Endothelial cell of umbilical vein (primary cell): ENCODE results near the gene PLPP2. TPM values are rescaled to one million over a fixed set of nuclear protein-coding genes. Genes with fewer than 3 reads are reported as not detected.
"Not testable (repeated sequence)": the region's sequence is repeated elsewhere in the genome, so short reads cannot be mapped to it uniquely, and the experiment has no call there.

Experiments
- BruUV-seq: library from RNA; stranded (reverse); fragments of 400-500 nt; replicated peaks from 2 replicates; lab custom pipeline; 2021; lab: Mats Ljungman, UMichigan
- CTCF ChIA-PET: fragments of 300-600, 350-600 bp; sonication (Branson Sonifier 250); formaldehyde crosslinking; loops from one replicate; lab custom pipeline; 2021; ENCODE audit warnings: antibody characterized with exemption, inconsistent platforms; lab: Charles Lee
- POLR2A ChIA-PET: fragments of 300-600, 350-600 bp; sonication (Branson Sonifier 250); formaldehyde crosslinking; loops from one replicate; lab custom pipeline; 2021; ENCODE audit warnings: antibody characterized with exemption, inconsistent platforms; lab: Charles Lee
- DNase-seq: peaks from one replicate; pipeline ENCODE4 v3.0.0-alpha.2; 2011; ENCODE audit warnings: low read depth, low spot score
- FAIRE-seq: peaks from 2 replicates; lab custom pipeline; 2011; peaks lifted over from hg19 to GRCh38; lab: Jason Lieb, UNC
- H2AFZ ChIP-seq: 2 replicates; pipeline ENCODE4 v1.6.0; 2012; ENCODE audit warnings: low read depth, low read length, control low read depth, inconsistent platforms
- H3K27ac ChIP-seq: 2 replicates; pipeline ENCODE4 v1.5.1; 2011; ENCODE audit warnings: low read depth, mild to moderate bottlenecking, control low read depth, low read length, moderate library complexity; ENCODE audit not compliant: insufficient read depth
- H3K27me3 ChIP-seq, 2 experiments: 2 replicates each; pipeline versions ENCODE4 v1.6.0 to v1.6.1; 2011; ENCODE audit warnings: low read length in 2 of 2, mixed read lengths in 1 of 2; ENCODE audit not compliant: control insufficient read depth in 2 of 2, insufficient read depth in 2 of 2
- H3K36me3 ChIP-seq, 2 experiments: 2 replicates in 1 of 2; 3 replicates in 1 of 2; pipeline ENCODE4 v1.5.1; 2011; ENCODE audit warnings: low read length in 2 of 2, mild to moderate bottlenecking in 1 of 2, moderate library complexity in 1 of 2; ENCODE audit not compliant: control insufficient read depth in 2 of 2, insufficient read depth in 2 of 2; ENCODE audit errors: extremely low read depth in 1 of 2
- H3K4me1 ChIP-seq: 3 replicates; pipeline ENCODE4 v1.5.1; 2011; ENCODE audit warnings: mild to moderate bottlenecking, low read length; ENCODE audit not compliant: control insufficient read depth, insufficient read depth; ENCODE audit errors: extremely low read depth
- H3K4me2 ChIP-seq: 2 replicates; pipeline ENCODE4 v1.6.1; 2011; ENCODE audit warnings: low read length, control low read depth, mixed read lengths; ENCODE audit not compliant: insufficient read depth
- H3K4me3 ChIP-seq, 3 experiments: fragments of 200-600 bp in 1 of 3; sonication (generic), shearing (Covaris generic) in 1 of 3; replicated peaks in 1 of 3; 2 replicates each; pipeline ENCODE4 v1.5.1; 2011 to 2016; ENCODE audit warnings: control low read depth in 3 of 3, low read length in 3 of 3, mild to moderate bottlenecking in 2 of 3, inconsistent platforms in 1 of 3, low read depth in 1 of 3, moderate library complexity in 1 of 3; ENCODE audit not compliant: insufficient read depth in 1 of 3
- H3K79me2 ChIP-seq: 2 replicates; pipeline ENCODE4 v1.6.0; 2012; ENCODE audit warnings: low read length, inconsistent platforms; ENCODE audit not compliant: control insufficient read depth, insufficient read depth
- H3K9ac ChIP-seq: replicated peaks from 2 replicates; pipeline ENCODE3; 2011; ENCODE audit warnings: low read length, control low read depth; ENCODE audit not compliant: insufficient read depth; ENCODE audit errors: extremely low read depth
- H3K9me1 ChIP-seq: replicated peaks from 3 replicates; pipeline ENCODE4 v1.6.0; 2011; ENCODE audit warnings: mild to moderate bottlenecking, low read length; ENCODE audit not compliant: control insufficient read depth, insufficient read depth; ENCODE audit errors: extremely low read depth
- H3K9me3 ChIP-seq: replicated peaks from 2 replicates; pipeline ENCODE4 v1.5.1; 2012; ENCODE audit warnings: low read length, inconsistent platforms; ENCODE audit not compliant: control insufficient read depth, insufficient read depth
- H4K20me1 ChIP-seq: replicated peaks from 2 replicates; pipeline ENCODE3; 2011; ENCODE audit warnings: mild to moderate bottlenecking, low read length; ENCODE audit not compliant: control insufficient read depth, insufficient read depth; ENCODE audit errors: extremely low read depth
- CTCF ChIP-seq, 2 donors: IDR thresholded peaks; 1 replicate in 1 of 2; 2 replicates in 1 of 2; pipeline ENCODE4 v1.5.1; 2011; ENCODE audit warnings: low read length in 2 of 2, mild to moderate bottlenecking in 2 of 2, moderate library complexity in 2 of 2, control low read depth in 1 of 2, inconsistent platforms in 1 of 2, low read depth in 1 of 2; ENCODE audit not compliant: insufficient read depth in 1 of 2; ENCODE audit errors: extremely low read depth in 1 of 2
- EZH2 ChIP-seq: IDR thresholded peaks from 2 replicates; pipeline ENCODE4 v1.6.1; 2012; ENCODE audit warnings: borderline replicate concordance, low read depth, mild to moderate bottlenecking, moderate library complexity, low read length, inconsistent platforms; ENCODE audit not compliant: severe bottlenecking
- FOS ChIP-seq: IDR thresholded peaks from 2 replicates; pipeline ENCODE4 v1.6.1; 2011; ENCODE audit warnings: mild to moderate bottlenecking, low read length, moderate library complexity, borderline replicate concordance; ENCODE audit not compliant: insufficient read depth
- GATA2 ChIP-seq: IDR thresholded peaks from 2 replicates; pipeline ENCODE4 v1.7.0; 2011; ENCODE audit warnings: low read depth, mild to moderate bottlenecking, moderate library complexity, mixed read lengths, low read length; ENCODE audit not compliant: insufficient read length, insufficient read depth
- JUN ChIP-seq: IDR thresholded peaks from 2 replicates; pipeline ENCODE4 v1.6.1; 2011; ENCODE audit warnings: borderline replicate concordance, low read depth; ENCODE audit not compliant: insufficient read length, insufficient read depth
- MAX ChIP-seq: IDR thresholded peaks from 2 replicates; pipeline ENCODE4 v1.6.1; 2011; ENCODE audit not compliant: insufficient read depth, insufficient read length
- MYC ChIP-seq: IDR thresholded peaks from one replicate; pipeline ENCODE4 v1.6.1; 2011; ENCODE audit warnings: mild to moderate bottlenecking, low read depth, low read length
- POLR2A ChIP-seq: IDR thresholded peaks from 2 replicates; pipeline ENCODE4 v1.6.1; 2012; ENCODE audit warnings: low read depth, mild to moderate bottlenecking, control low read depth, low read length
- POLR2AphosphoS5 ChIP-seq: IDR thresholded peaks from 2 replicates; pipeline ENCODE4 v1.6.1; 2012; ENCODE audit warnings: low read depth, mild to moderate bottlenecking, control low read depth, low read length, moderate library complexity; ENCODE audit not compliant: insufficient read depth
- dilution Hi-C: fragments of 300-500 bp; cut with MboI; formaldehyde crosslinking; loops from one replicate; pipeline ENCODE4 v1.15.0; 2019; ENCODE audit warnings: low sequenced_read_pairs; ENCODE audit not compliant: extremely low pct_ligation_motif_present
- intact Hi-C: fragments of 100-400 bp; cut with micrococcal nuclease; formaldehyde crosslinking; loops from one replicate; pipeline ENCODE4 v1.10.0; 2022
- polyA plus RNA-seq, 4 experiments: library from polyadenylated mRNA; depleted of rRNA in 3 of 4; stranded (reverse) in 3 of 4; unstranded in 1 of 4; fragments of >200 nt; gene quantifications; 2 replicates each; pipeline versions ENCODE4 v1.2.1 to v1.2.3, GENCODE V29; 2011 to 2012; ENCODE audit warnings: missing spikeins in 1 of 4
- total RNA-seq: library from RNA; stranded (reverse); gene quantifications from 2 replicates; pipeline ENCODE4 v1.2.3, GENCODE V29; 2021

The PLPP2 gene
- total and polyA plus RNA-seq, 2 donors (not counting 3 experiments of a cell fraction or from before 2014, with no cell fraction given): 27.9 to 34.3 TPM

- Histone ChIP-seq H3K27ac (no peak overlapping the region), H3K27me3 (peaks cover 13 to 28% of the 10 kb centered on the region in 2 experiments), H3K9me3 (no peaks in the 10 kb centered on the region), H3K4me2 (no peak overlapping the region), H3K9ac (no peak overlapping the region), H4K20me1 (no peaks in the 10 kb centered on the region), H2AFZ (no peak overlapping the region), H3K4me1 (no peaks in the 10 kb centered on the region), H3K9me1 (no peaks in the 10 kb centered on the region), H3K36me3 (no peaks in the 10 kb centered on the region), H3K79me2 (no peaks in the 10 kb centered on the region), H3K4me3 (no peak overlapping the region)
- BruUV-seq: no TSS peak
- DNase-seq (no peak), FAIRE-seq (no peak)
- no peak for TF ChIP-seq EZH2
- intact Hi-C loops (no loop called here), dilution Hi-C loops (no loop called here)
- ChIA-PET POLR2A (no interaction called here), CTCF (no interaction called here)
Observed at GRCh38 chr19:269241-269640, 22.0 kb downstream of the PLPP2 start.

- Histone ChIP-seq H3K79me2 (no peaks in the 10 kb centered on the region), H3K4me3 (no peak overlapping the region), H3K9me1 (no peaks in the 10 kb centered on the region), H3K4me2 (no peak overlapping the region), H3K27me3 (peaks cover 10 to 25% of the 10 kb centered on the region in 2 experiments), H2AFZ (no peak overlapping the region), H3K9ac (no peak overlapping the region), H3K4me1 (no peaks in the 10 kb centered on the region), H4K20me1 (no peaks in the 10 kb centered on the region), H3K9me3 (no peaks in the 10 kb centered on the region), H3K27ac (no peak overlapping the region), H3K36me3 (no peaks in the 10 kb centered on the region)
- TF ChIP-seq CTCF (IDR thresholded peaks at IDR 0.05; ENCODE audit: extremely low read depth in 1 of 2, insufficient read depth in 1 of 2, low read depth in 1 of 2, low read length in 2 of 2) (no peak), JUN (no peak), EZH2 (no peak), MAX (no peak), MYC (no peak), FOS (no peak), POLR2A (no peak), POLR2AphosphoS5 (no peak), GATA2 (no peak)
- CTCF ChIA-PET: no interaction called here
- DNase-seq (no peak), FAIRE-seq (no peak)
- POLR2A ChIA-PET: no interaction called here
- intact Hi-C loops: no loop called here
- BruUV-seq: no TSS peak
- dilution Hi-C loops: no loop called here
Observed at GRCh38 chr19:262125-262524, 29.1 kb downstream of the PLPP2 start.

- CTCF ChIA-PET: interaction anchor here (1.3 kb wide), 1 partner anchor 10 kb away, joined by 3 read pairs; no protein-coding TSS in a partner anchor
- H3K4me3 ChIP-seq, H4K20me1 ChIP-seq: not testable (repeated sequence)
Observed at GRCh38 chr19:256804-257203, 34.4 kb downstream of the PLPP2 start.

More at GRCh38 chr19:256804-257203, 34.4 kb downstream of the PLPP2 start:
- H3K9me1 ChIP-seq, H3K4me1 ChIP-seq, dilution Hi-C loops, POLR2A ChIA-PET, H3K36me3 ChIP-seq, H2AFZ ChIP-seq, H3K4me2 ChIP-seq, H3K9me3 ChIP-seq, H3K9ac ChIP-seq, BruUV-seq, DNase-seq, intact Hi-C loops, H3K27ac ChIP-seq, H3K27me3 ChIP-seq, H3K79me2 ChIP-seq, FAIRE-seq: not testable (repeated sequence)
